Esophagus (tissue), 2 donors: ENCODE data around the gene CCDC57. TPM values are rescaled to one million over a fixed set of nuclear protein-coding genes. Genes with fewer than 3 reads are reported as not detected.
"Not testable (repeated sequence)": the region's sequence is repeated elsewhere in the genome, so short reads cannot be mapped to it uniquely, and the experiment has no call there.

ENCODE experiments used
- H3K27ac ChIP-seq, 2 donors: one replicate each; pipeline ENCODE4 v1.5.1; 2013; ENCODE audit warnings: low read depth in 2 of 2, mild to moderate bottlenecking in 2 of 2, inconsistent platforms in 1 of 2, low read length in 1 of 2, moderate library complexity in 1 of 2
- H3K27me3 ChIP-seq, 2 donors: one replicate each; pipeline ENCODE4 v1.6.1; 2013; ENCODE audit warnings: low read length in 2 of 2, control low read depth in 1 of 2, mild to moderate bottlenecking in 1 of 2; ENCODE audit not compliant: insufficient read depth in 2 of 2, control insufficient read depth in 1 of 2
- H3K36me3 ChIP-seq, 2 donors: one replicate each; pipeline ENCODE4 v1.6.1; 2013; ENCODE audit warnings: low read length in 1 of 2; ENCODE audit not compliant: control insufficient read depth in 2 of 2, insufficient read depth in 2 of 2
- H3K4me1 ChIP-seq, 2 donors: one replicate each; pipeline ENCODE4 v1.6.1; 2013; ENCODE audit warnings: low read length in 1 of 2; ENCODE audit not compliant: control insufficient read depth in 2 of 2, insufficient read depth in 2 of 2
- H3K4me3 ChIP-seq, 2 donors: one replicate each; pipeline ENCODE4 v1.5.1; 2013; ENCODE audit warnings: low read length in 2 of 2, mild to moderate bottlenecking in 2 of 2, low read depth in 1 of 2, moderate library complexity in 1 of 2
- H3K9me3 ChIP-seq, 2 donors: one replicate each; pipeline ENCODE4 v1.6.1; 2013; ENCODE audit warnings: mild to moderate bottlenecking in 2 of 2, low read depth in 1 of 2, low read length in 1 of 2, moderate library complexity in 1 of 2; ENCODE audit not compliant: control insufficient read depth in 2 of 2, insufficient read depth in 1 of 2
- WGBS, 2 donors: extraction: QIAGEN DNeasy Blood & Tissue Kit; methylation state at CpG; one replicate each; pipeline ENCODE4 v1.1.7; 2013; 5-methylcytosine and 5-hydroxymethylcytosine counted together
- polyA plus RNA-seq, 2 donors: library from polyadenylated mRNA; stranded (reverse); fragments of 200-250 nt; gene quantifications; one replicate each; pipeline ENCODE4 v1.2.3, GENCODE V29; 2013
- donor health status: healthy with polysubstance abuse.
- donor health status: Bipolar disorder and iron deficiency.

CCDC57 gene
- polyA plus RNA-seq, 2 donors = 16.3 to 33.7 TPM

DNA sequence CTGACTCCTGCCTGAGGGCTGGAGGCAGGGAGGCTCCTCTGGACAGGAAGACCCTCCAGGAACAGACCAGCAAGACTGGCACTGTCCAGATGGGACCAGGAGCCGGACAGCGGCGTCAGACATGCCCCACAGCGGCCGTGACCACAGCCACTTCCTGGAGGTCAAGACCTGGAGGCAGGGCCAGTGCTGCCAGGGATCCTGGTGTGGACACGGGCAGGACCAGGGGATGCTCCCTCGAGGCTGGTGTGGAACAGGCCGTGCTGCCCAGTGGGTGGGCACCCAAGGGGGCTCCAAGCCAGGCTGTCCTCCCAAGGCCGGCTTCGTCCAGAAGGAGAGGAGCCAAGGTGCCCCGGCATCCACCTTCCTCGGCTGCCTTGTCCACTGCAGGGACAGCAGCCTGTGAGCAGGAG lies 4.5 kb upstream of the CCDC57 start:
- Histone ChIP-seq H3K36me3 (no peaks in the 10 kb centered on the region), H3K4me3 (no peak overlapping the region), H3K27me3 (no peaks in the 10 kb centered on the region), H3K4me1 (peaks cover 16 to 28% of the 10 kb centered on the region in 2 donors), H3K9me3 (no peaks in the 10 kb centered on the region), H3K27ac (peak overlapping the region; percentile 80 to 83)
- 68 to 72% methylated on average over 12 of the region's 12 CpGs for whole genome bisulfite sequencing, 2 donors

DNA sequence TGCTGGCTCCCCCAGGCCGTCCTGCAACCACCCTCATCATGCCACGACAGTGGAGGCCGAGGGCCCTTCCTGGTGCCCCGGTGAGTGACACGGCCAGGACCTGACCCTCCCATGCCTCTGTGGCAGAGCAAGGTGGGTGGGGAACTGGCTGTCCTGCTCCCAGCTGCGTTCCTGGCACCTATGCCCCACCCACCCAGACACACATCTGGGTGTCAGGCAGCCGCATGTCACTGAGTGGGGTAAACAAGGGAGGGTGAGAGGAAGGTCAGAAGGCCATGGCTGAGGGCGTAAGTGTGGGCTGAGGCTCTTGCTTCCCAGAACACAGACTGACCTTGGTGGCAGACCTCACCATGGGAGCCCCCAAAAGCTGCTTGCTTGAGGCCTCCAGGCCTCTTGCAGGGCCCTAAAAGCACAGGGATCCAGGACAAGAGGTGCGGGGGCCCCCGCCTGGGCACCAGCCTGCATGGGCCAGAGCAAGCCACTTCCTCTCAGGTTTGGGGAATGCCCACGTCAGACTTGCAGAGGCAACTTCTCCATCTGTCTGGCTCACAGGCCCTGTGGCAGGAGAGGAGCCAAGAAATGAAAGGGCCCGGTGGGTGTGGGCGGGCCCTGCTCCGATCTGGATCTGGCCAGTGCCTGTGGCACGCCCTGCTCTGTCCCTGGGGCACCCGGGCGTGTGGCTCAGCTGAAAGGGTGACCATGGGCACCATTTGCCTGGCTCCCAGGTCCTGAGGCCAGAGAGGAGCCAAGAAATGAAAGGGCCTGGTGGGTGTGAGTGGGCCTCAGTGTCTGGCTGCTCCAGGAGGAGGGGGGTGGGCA lies 3.9 kb upstream of the CCDC57 start:
- H3K9me3 ChIP-seq = no peaks in the 10 kb centered on the region
- no peaks in the 10 kb centered on the region for H3K36me3 ChIP-seq
- peaks cover 16 to 28% of the 10 kb centered on the region in 2 donors for H3K4me1 ChIP-seq
- 26 to 28% methylated on average over 17 of the region's 17 CpGs for WGBS, 2 donors
- H3K4me3 ChIP-seq = no peak overlapping the region
- no peaks in the 10 kb centered on the region for H3K27me3 ChIP-seq
- peak overlapping the region; percentile 80 to 83 for H3K27ac ChIP-seq

DNA sequence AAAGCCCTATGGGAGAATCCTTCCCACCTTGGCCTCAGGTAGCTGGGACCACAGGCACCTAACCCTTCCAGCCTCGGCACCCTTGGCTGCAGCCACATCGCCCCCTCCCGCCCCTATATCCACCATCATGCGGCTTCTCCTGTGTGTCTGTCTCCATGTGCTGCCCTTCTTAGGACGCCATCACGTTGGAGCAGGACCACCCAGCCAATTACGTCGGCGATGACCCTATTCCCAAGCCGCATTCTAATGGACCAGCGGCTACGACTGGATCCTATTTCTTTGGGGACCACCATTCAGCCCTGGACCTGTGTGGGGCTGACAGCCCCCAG lies 3.3 kb upstream of the CCDC57 start:
- no peaks in the 10 kb centered on the region for H3K9me3 ChIP-seq
- peak overlapping the region; percentile 80 to 83 for H3K27ac ChIP-seq
- no peak overlapping the region for H3K4me3 ChIP-seq
- H3K4me1 ChIP-seq = peaks cover 16 to 28% of the 10 kb centered on the region in 2 donors
- 82 to 84% methylated on average over 12 of the region's 12 CpGs for WGBS, 2 donors
- H3K36me3 ChIP-seq = no peaks in the 10 kb centered on the region
- no peaks in the 10 kb centered on the region for H3K27me3 ChIP-seq

DNA sequence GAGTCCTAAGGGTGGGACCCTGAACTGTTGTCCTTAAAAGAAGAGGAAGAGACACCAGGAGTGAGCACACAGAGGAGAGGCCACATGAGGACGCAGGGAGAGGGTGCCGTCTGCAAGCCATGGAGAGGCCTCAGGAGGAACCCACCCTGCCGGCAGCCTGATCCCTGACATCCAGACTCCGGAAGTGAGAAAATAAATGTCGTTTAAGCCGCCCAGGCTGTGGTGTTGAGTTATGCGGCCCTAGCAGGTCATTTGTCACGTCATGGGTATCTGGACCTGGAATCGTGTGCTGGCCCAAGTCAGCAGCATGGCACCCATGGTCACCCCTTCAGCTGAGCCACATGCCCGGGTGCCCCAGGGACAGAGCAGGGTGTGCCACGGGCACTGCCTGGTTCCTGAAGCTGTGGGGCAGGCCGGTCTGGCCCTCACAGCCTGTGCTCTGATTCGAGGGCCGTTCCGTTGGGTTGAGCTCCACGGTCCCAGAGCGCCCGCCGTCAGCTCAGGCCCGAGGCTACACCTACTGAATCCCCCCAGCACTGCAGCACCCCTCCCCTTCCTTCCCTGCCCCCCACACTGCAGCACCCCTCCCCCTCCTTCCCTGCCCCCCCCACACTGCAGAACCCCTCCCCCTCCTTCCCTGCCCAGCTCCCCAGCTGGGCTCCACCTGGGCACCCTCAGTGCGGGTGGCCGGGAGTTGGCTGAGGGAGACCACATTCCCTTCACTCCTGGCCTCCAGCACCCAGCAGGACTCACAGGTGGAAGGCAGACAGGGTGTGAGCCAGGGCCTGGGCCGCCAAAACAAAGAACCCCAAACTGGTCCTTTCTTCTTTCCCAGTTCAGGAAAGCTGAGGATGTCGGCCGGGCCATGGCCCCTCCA lies 2.7 kb upstream of the CCDC57 start:
- WGBS, 2 donors = 68 to 70% methylated on average over 25 of the region's 25 CpGs
- Histone ChIP-seq H3K36me3 (no peaks in the 10 kb centered on the region), H3K27ac (peak overlapping the region in 1 of 2 donors; percentile 83), H3K4me1 (peaks cover 16 to 28% of the 10 kb centered on the region in 2 donors), H3K27me3 (no peaks in the 10 kb centered on the region), H3K9me3 (no peaks in the 10 kb centered on the region), H3K4me3 (no peak overlapping the region)

DNA sequence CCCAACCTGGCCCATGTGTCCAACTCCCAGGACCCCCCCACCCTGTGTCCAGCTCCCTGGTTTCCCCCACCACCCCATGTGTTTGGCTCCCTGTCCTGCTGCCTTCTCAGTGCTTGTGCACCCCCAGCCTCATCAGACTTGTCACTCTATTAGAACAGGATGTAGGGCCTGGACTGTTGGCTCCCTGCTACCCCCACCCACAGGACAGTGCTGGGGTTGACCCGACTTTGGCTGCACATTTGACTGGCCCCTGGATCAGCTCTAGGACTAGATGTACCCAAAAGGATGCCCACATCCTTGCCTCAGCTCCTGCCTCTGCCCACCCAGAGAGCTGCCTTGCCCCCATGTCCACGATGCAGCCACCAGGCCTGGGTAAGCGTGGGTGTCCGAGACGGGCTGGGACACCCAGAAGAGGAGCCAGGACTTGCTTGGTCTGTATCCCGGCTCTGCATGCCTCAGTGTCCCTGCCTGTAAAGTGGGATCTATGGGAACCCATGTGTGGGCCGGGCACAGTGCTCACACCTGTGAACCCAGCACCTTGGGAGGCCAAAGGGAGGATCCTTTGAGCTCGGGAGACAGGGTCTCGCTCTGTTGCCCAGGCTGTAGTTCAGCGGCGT lies 1.5 kb upstream of the CCDC57 start:
- peaks cover 16 to 28% of the 10 kb centered on the region in 2 donors for H3K4me1 ChIP-seq
- no peak overlapping the region for H3K27ac ChIP-seq
- no peaks in the 10 kb centered on the region for H3K27me3 ChIP-seq
- H3K36me3 ChIP-seq = no peaks in the 10 kb centered on the region
- H3K9me3 ChIP-seq = no peaks in the 10 kb centered on the region
- WGBS, 2 donors = 87 to 88% methylated on average over 11 of the region's 11 CpGs
- no peak overlapping the region for H3K4me3 ChIP-seq

DNA sequence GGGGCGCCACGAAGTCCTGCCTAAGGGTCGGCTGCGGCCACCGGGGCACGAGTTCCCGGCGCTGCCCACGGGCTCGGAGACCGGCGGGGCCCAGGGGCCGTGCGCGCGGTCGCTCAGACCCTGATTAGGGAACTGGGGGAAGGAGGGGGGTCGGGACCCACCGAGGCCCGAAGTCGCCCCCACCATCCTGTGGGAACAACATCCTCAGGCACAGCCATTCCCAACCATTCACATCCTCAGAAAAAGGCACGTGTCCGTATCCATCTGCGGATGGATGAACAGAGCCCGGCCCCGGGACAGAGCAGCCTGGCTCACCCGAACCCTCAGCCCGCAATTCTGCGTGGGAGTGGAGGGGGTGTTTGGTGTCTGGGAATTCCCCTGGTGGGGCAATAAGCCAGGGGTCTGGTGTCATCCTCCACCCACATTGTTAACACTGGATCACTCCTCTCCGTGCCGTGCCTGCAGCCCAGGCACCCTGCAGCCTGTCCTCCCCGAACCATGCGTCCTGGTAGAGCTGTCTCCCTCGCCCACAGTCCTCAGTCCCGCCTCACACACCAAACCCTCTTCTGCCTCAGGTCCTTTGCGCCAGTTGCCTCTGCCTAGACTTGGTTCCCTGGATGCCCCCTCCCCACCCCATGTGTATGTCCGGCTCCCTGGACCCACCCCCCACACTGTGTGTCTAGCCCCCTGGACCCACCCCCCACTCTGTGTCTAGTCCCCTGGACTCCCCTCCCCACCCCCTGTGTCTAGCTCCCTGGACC lies 789 bp upstream of the CCDC57 start:
- Histone ChIP-seq H3K4me3 (peak overlapping the region; percentile 81 to 84), H3K27ac (peak overlapping the region; percentile 47 to 51), H3K27me3 (no peaks in the 10 kb centered on the region), H3K36me3 (no peaks in the 10 kb centered on the region), H3K9me3 (no peaks in the 10 kb centered on the region), H3K4me1 (peaks cover 16 to 28% of the 10 kb centered on the region in 2 donors)
- WGBS, 2 donors = 8 to 11% methylated on average over 33 to 37 of the region's 37 CpGs

DNA sequence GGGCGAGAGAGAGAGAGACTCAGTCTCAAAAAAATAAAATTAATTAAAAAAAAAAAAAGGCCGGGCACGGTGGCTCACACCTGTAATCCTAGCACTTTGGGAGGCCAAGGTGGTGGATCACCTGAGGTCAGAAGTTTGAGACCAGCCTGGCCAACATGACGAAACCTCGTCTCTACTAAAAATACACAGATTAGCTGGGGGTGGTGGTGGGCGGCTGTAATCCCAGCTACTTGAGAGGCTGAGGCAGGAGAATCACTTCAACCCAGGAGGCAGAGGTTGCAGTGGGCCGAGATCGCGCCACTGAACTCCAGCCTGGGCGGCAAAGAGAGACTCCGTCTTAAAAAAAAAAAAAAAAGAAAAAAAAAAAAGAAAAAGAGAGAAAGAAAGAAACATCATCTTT lies 2.0 kb downstream of the CCDC57 start:
- H3K4me1 ChIP-seq = peaks cover 6 to 11% of the 10 kb centered on the region in 2 donors
- WGBS, 2 donors = 94 to 99% methylated on average over 11 of the region's 11 CpGs
- H3K9me3 ChIP-seq, H3K27ac ChIP-seq, H3K27me3 ChIP-seq, H3K36me3 ChIP-seq, H3K4me3 ChIP-seq: not testable (repeated sequence)

DNA sequence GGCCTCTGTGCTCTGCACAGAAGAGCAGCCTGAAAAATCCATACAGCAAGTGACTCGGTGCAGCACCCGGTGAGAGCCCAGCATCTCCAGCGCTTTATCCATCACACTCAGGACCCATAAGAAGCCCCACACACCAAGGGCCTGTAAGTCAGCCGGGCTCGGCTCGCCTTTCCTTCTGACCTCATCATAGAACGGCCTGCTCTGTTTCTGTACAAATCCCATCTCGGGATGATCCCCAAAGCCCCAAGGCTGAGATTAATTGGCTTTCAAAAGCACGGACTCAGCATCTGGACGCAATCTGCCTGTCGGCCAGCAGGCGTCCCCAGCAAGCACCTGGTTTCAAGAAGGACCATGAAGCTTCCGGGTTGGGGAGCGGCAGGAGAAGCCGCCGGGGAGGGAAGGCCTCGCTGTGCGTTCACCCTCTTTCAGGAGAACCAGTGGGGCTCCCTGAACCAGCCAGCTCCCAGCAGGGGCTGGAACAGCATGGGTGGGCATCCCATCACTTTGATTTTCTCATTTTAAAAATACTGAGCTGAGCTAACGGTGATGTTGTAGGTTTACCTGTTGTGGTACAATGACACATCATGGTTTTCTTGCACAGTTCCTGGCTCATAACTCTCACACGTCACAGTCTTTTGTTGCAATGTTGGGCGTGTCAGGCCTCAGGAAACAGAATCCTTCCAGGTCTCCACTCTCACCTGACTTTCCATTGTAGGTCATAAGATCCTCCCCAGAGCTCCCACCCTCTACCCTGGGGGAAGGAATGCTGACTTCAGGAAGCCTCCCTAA lies 6.7 kb downstream of the CCDC57 start:
- WGBS, 2 donors = 12 to 13% methylated on average over 21 of the region's 21 CpGs
- Histone ChIP-seq H3K4me1 (peaks cover 2 to 5% of the 10 kb centered on the region in 2 donors), H3K9me3 (no peaks in the 10 kb centered on the region), H3K27me3 (no peaks in the 10 kb centered on the region), H3K36me3 (no peaks in the 10 kb centered on the region), H3K27ac (peak overlapping the region; percentile 83 to 94), H3K4me3 (no peak overlapping the region)
